PFSK-1 (cell line): ENCODE measurements around the gene C10orf143.

ENCODE experiments used
- SIN3A ChIP-seq: IDR thresholded peaks from 2 replicates; pipeline ENCODE4 v1.6.1; 2012; ENCODE audit warnings: mild to moderate bottlenecking, low read length, moderate library complexity, borderline replicate concordance; ENCODE audit not compliant: insufficient read depth
- TAF1 ChIP-seq: IDR thresholded peaks from 2 replicates; pipeline ENCODE4 v1.6.1; 2012; ENCODE audit warnings: low read length, control low read depth, borderline replicate concordance; ENCODE audit not compliant: insufficient read depth

GRCh38 chr10:130015075-130015695 is 95.4 kb downstream of the C10orf143 start:
- no peak for TF ChIP-seq SIN3A
- no peak for TF ChIP-seq TAF1
